HEK293 (cell line): ENCODE results near the gene HIC1.

ENCODE experiments used
- CTCF ChIA-PET: fragments of 350-600 bp; formaldehyde crosslinking; extraction: SDS; loops from one replicate; lab custom pipeline; 2021; ENCODE audit warnings: antibody characterized with exemption; lab: Yijun Ruan, JAX
- POLR2A ChIA-PET: fragments of 300-600 bp; formaldehyde crosslinking; extraction: SDS; loops from one replicate; lab custom pipeline; 2020; ENCODE audit warnings: antibody characterized with exemption, inconsistent platforms; lab: Yijun Ruan, JAX
- H3K27ac ChIP-seq: fragments of 200-500 bp; sonication (Bioruptor generic); 2 replicates; pipeline ENCODE4 v1.5.1; 2014; ENCODE audit warnings: low read depth, low read length, control low read depth, inconsistent platforms; ENCODE audit errors: extremely low read depth
- H3K36me3 ChIP-seq, 2 experiments: fragments of 200-500 bp in 1 of 2; sonication (Bioruptor generic) in 1 of 2; 1 replicate in 1 of 2; 2 replicates in 1 of 2; pipeline ENCODE4 v1.5.1; 2014 to 2017; ENCODE audit warnings: inconsistent platforms in 2 of 2, low read length in 2 of 2; ENCODE audit not compliant: control insufficient read depth in 2 of 2, insufficient read depth in 1 of 2
- H3K4me1 ChIP-seq: fragments of 200-500 bp; sonication (Bioruptor generic); 2 replicates; pipeline ENCODE4 v1.5.1; 2014; ENCODE audit warnings: mild to moderate bottlenecking, low read length, inconsistent platforms; ENCODE audit not compliant: control insufficient read depth, insufficient read depth
- H3K4me3 ChIP-seq: 2 replicates; pipeline ENCODE4 v1.5.1; 2011; ENCODE audit warnings: low read depth, mild to moderate bottlenecking, control low read depth, low read length, moderate library complexity
- H3K9me3 ChIP-seq: fragments of 200-500 bp; sonication (Bioruptor generic); 2 replicates; pipeline ENCODE4 v1.5.1; 2014; ENCODE audit warnings: low read depth, low read length, inconsistent platforms; ENCODE audit not compliant: control insufficient read depth, insufficient read depth
- FEZF1 ChIP-seq: fragments of 450-650 bp; formaldehyde crosslinking; IDR thresholded peaks from 2 replicates; pipeline ENCODE4 v1.5.1; 2016; ENCODE audit warnings: missing biosample characterization, missing genetic modification characterization
- GFI1B ChIP-seq: fragments of 450-650 bp; formaldehyde crosslinking; IDR thresholded peaks from 2 replicates; pipeline ENCODE4 v1.5.1; 2016; ENCODE audit warnings: missing biosample characterization, missing genetic modification characterization
- GLIS2 ChIP-seq: fragments of 450-650 bp; formaldehyde crosslinking; IDR thresholded peaks from 2 replicates; pipeline ENCODE4 v1.5.1; 2016; ENCODE audit warnings: missing biosample characterization, missing genetic modification characterization
- KLF1 ChIP-seq: fragments of 450-650 bp; formaldehyde crosslinking; IDR thresholded peaks from 2 replicates; pipeline ENCODE4 v1.5.1; 2016; ENCODE audit warnings: missing biosample characterization, missing genetic modification characterization
- PRDM1 ChIP-seq: fragments of 450-650 bp; formaldehyde crosslinking; IDR thresholded peaks from 2 replicates; pipeline ENCODE4; 2016; ENCODE audit warnings: missing biosample characterization, missing genetic modification characterization
- ZBTB1 ChIP-seq: fragments of 450-650 bp; formaldehyde crosslinking; IDR thresholded peaks from 2 replicates; pipeline ENCODE4 v1.5.1; 2016; ENCODE audit warnings: missing biosample characterization, missing genetic modification characterization
- ZEB2 ChIP-seq: fragments of 450-650 bp; formaldehyde crosslinking; IDR thresholded peaks from 2 replicates; pipeline ENCODE4 v1.5.1; 2016; ENCODE audit warnings: missing biosample characterization, missing genetic modification characterization
- ZFP69B ChIP-seq: fragments of 450-650 bp; formaldehyde crosslinking; IDR thresholded peaks from 2 replicates; pipeline ENCODE4 v1.5.1; 2016; ENCODE audit warnings: missing biosample characterization, missing genetic modification characterization
- ZNF155 ChIP-seq: fragments of 450-650 bp; formaldehyde crosslinking; IDR thresholded peaks from 2 replicates; pipeline ENCODE4 v1.5.1; 2016; ENCODE audit warnings: missing biosample characterization, missing genetic modification characterization
- ZNF324 ChIP-seq: fragments of 450-650 bp; formaldehyde crosslinking; IDR thresholded peaks from 2 replicates; pipeline ENCODE4 v1.5.1; 2016; ENCODE audit warnings: missing biosample characterization, missing genetic modification characterization
- ZNF426 ChIP-seq: fragments of 450-650 bp; formaldehyde crosslinking; IDR thresholded peaks from 2 replicates; pipeline ENCODE4 v1.5.1; 2017; ENCODE audit warnings: missing biosample characterization, missing genetic modification characterization, mild to moderate bottlenecking, inconsistent platforms, moderate library complexity
- ZNF501 ChIP-seq: fragments of 450-650 bp; formaldehyde crosslinking; IDR thresholded peaks from 2 replicates; pipeline ENCODE4 v1.5.1; 2016; ENCODE audit warnings: missing biosample characterization, missing genetic modification characterization
- ZNF561 ChIP-seq: fragments of 450-650 bp; IDR thresholded peaks from 2 replicates; pipeline ENCODE4 v1.5.1; 2018; ENCODE audit warnings: missing biosample characterization, missing genetic modification characterization, borderline replicate concordance
- ZNF624 ChIP-seq: fragments of 450-650 bp; formaldehyde crosslinking; IDR thresholded peaks from 2 replicates; pipeline ENCODE4 v1.5.1; 2017; ENCODE audit warnings: missing biosample characterization, missing genetic modification characterization
- ZNF777 ChIP-seq: fragments of 450-650 bp; formaldehyde crosslinking; IDR thresholded peaks from 2 replicates; pipeline ENCODE4 v1.5.1; 2017; ENCODE audit warnings: missing biosample characterization, missing genetic modification characterization, borderline replicate concordance
- ZNF837 ChIP-seq: fragments of 450-650 bp; formaldehyde crosslinking; IDR thresholded peaks from 2 replicates; pipeline ENCODE4 v1.5.1; 2016; ENCODE audit warnings: missing biosample characterization, missing genetic modification characterization
- TF ChIP-seq, protein P1 (sequence below): fragments of 450-650 bp; formaldehyde crosslinking; IDR thresholded peaks from 2 replicates; pipeline ENCODE4 v1.5.1; 2016; ENCODE audit warnings: missing biosample characterization, missing genetic modification characterization
- TF ChIP-seq, protein P2 (sequence below): fragments of 450-650 bp; formaldehyde crosslinking; conservative IDR thresholded peaks from 2 replicates; pipeline ENCODE4 v1.5.1; 2016; ENCODE audit warnings: low read depth, missing biosample characterization, missing genetic modification characterization
- TF ChIP-seq, protein P3 (sequence below): fragments of 450-650 bp; formaldehyde crosslinking; IDR thresholded peaks from 2 replicates; pipeline ENCODE4 v1.5.1; 2016; ENCODE audit warnings: missing biosample characterization, missing genetic modification characterization, borderline replicate concordance
- TF ChIP-seq, protein P4 (sequence below): fragments of 450-650 bp; formaldehyde crosslinking; IDR thresholded peaks from 2 replicates; pipeline ENCODE4 v1.5.1; 2016; ENCODE audit warnings: missing biosample characterization, missing genetic modification characterization
- TF ChIP-seq, protein P5 (sequence below): fragments of 450-650 bp; formaldehyde crosslinking; optimal IDR thresholded peaks from 2 replicates; pipeline ENCODE3; 2016; ENCODE audit warnings: missing biosample characterization, mild to moderate bottlenecking, missing genetic modification characterization
- TF ChIP-seq, protein P6 (sequence below): fragments of 450-650 bp; formaldehyde crosslinking; IDR thresholded peaks from 2 replicates; pipeline ENCODE4 v1.5.1; 2016; ENCODE audit warnings: missing biosample characterization, missing genetic modification characterization

HIC1 gene

DNA sequence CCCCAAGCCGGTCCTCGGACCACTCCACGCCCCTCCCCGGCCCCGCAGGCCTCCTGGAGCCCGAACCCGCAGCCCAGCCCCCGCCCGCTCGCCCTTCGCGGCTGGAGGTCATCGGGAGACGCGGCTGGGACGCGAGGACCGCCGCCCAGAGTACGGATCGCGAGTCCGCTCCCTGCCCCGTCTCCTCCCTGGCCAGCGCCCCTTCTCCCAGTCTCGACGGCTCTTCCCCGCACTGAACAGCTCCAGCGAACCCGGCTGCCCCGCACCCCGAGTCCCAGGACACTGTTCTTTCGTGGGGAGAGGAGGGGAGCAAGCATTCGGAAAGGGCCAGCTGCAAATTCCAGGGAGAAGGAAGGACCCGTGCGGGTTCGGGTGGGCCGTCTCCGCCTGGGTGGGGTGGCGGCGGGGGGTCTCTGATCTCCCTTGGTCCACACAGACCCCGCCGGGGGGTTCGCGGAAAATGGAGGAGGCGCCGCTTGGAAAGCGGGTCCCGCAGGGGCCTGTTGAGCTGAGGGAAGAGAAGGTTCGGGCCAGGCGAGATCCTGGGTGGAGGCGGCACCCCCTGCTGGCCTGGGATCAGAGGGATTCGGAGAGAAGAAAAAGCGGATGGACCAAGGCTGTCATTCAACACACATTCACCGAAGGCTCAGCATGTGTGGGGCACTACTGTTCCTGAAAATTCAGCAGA lies 29.1 kb upstream of the HIC1 start:
- ChIA-PET POLR2A (interaction anchor here (0.6 to 3.5 kb wide), 15 partner anchors 14 to 377 kb away, joined by 3 to 19 read pairs (median 4); partner anchors contain the start of genes OVCA2, RPA1 and SMYD4), CTCF (interaction anchor here (0.6 to 12.2 kb wide), 34 partner anchors 12 to 313 kb away, joined by 3 to 145 read pairs (median 4); partner anchors contain the start of genes HIC1 and OVCA2)
- Histone ChIP-seq H3K36me3 (no peaks in the 10 kb centered on the region), H3K4me3 (peak overlapping the region; percentile 40), H3K27ac (peak overlapping the region; percentile 34; the same call in 1 of the 2 replicates), H3K9me3 (no peaks in the 10 kb centered on the region), H3K4me1 (peaks cover 11% of the 10 kb centered on the region)
- TF ChIP-seq KLF1 (tag by site-specific recombination): 0 out of 2 replicates have a peak, but pooled peaks have one; percentile 34
- TF ChIP-seq, protein P1, sequence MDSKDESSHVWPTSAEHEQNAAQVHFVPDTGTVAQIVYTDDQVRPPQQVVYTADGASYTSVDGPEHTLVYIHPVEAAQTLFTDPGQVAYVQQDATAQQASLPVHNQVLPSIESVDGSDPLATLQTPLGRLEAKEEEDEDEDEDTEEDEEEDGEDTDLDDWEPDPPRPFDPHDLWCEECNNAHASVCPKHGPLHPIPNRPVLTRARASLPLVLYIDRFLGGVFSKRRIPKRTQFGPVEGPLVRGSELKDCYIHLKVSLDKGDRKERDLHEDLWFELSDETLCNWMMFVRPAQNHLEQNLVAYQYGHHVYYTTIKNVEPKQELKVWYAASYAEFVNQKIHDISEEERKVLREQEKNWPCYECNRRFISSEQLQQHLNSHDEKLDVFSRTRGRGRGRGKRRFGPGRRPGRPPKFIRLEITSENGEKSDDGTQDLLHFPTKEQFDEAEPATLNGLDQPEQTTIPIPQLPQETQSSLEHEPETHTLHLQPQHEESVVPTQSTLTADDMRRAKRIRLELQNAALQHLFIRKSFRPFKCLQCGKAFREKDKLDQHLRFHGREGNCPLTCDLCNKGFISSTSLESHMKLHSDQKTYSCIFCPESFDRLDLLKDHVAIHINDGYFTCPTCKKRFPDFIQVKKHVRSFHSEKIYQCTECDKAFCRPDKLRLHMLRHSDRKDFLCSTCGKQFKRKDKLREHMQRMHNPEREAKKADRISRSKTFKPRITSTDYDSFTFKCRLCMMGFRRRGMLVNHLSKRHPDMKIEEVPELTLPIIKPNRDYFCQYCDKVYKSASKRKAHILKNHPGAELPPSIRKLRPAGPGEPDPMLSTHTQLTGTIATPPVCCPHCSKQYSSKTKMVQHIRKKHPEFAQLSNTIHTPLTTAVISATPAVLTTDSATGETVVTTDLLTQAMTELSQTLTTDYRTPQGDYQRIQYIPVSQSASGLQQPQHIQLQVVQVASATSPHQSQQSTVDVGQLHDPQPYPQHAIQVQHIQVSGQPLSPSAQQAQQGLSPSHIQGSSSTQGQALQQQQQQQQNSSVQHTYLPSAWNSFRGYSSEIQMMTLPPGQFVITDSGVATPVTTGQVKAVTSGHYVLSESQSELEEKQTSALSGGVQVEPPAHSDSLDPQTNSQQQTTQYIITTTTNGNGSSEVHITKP (tag by site-specific recombination): peak; percentile 6; the same call in 1 of the 2 replicates
- TF ChIP-seq, protein P2, sequence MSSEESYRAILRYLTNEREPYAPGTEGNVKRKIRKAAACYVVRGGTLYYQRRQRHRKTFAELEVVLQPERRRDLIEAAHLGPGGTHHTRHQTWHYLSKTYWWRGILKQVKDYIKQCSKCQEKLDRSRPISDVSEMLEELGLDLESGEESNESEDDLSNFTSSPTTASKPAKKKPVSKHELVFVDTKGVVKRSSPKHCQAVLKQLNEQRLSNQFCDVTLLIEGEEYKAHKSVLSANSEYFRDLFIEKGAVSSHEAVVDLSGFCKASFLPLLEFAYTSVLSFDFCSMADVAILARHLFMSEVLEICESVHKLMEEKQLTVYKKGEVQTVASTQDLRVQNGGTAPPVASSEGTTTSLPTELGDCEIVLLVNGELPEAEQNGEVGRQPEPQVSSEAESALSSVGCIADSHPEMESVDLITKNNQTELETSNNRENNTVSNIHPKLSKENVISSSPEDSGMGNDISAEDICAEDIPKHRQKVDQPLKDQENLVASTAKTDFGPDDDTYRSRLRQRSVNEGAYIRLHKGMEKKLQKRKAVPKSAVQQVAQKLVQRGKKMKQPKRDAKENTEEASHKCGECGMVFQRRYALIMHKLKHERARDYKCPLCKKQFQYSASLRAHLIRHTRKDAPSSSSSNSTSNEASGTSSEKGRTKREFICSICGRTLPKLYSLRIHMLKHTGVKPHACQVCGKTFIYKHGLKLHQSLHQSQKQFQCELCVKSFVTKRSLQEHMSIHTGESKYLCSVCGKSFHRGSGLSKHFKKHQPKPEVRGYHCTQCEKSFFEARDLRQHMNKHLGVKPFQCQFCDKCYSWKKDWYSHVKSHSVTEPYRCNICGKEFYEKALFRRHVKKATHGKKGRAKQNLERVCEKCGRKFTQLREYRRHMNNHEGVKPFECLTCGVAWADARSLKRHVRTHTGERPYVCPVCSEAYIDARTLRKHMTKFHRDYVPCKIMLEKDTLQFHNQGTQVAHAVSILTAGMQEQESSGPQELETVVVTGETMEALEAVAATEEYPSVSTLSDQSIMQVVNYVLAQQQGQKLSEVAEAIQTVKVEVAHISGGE (tag by site-specific recombination): 0 out of 2 replicates have a peak, but pooled peaks have one; percentile 24
- 0 out of 2 replicates have a peak, but pooled peaks have one; percentile 11 for TF ChIP-seq ZNF501
- no peak for TF ChIP-seq ZNF624 (tag by site-specific recombination)
- TF ChIP-seq ZEB2: no peak
- TF ChIP-seq ZBTB1 (tag by site-specific recombination): no peak
- TF ChIP-seq GLIS2: peak; percentile 76
- no peak for TF ChIP-seq ZNF324 (tag by site-specific recombination)
- TF ChIP-seq FEZF1: no peak
- TF ChIP-seq, protein P3, sequence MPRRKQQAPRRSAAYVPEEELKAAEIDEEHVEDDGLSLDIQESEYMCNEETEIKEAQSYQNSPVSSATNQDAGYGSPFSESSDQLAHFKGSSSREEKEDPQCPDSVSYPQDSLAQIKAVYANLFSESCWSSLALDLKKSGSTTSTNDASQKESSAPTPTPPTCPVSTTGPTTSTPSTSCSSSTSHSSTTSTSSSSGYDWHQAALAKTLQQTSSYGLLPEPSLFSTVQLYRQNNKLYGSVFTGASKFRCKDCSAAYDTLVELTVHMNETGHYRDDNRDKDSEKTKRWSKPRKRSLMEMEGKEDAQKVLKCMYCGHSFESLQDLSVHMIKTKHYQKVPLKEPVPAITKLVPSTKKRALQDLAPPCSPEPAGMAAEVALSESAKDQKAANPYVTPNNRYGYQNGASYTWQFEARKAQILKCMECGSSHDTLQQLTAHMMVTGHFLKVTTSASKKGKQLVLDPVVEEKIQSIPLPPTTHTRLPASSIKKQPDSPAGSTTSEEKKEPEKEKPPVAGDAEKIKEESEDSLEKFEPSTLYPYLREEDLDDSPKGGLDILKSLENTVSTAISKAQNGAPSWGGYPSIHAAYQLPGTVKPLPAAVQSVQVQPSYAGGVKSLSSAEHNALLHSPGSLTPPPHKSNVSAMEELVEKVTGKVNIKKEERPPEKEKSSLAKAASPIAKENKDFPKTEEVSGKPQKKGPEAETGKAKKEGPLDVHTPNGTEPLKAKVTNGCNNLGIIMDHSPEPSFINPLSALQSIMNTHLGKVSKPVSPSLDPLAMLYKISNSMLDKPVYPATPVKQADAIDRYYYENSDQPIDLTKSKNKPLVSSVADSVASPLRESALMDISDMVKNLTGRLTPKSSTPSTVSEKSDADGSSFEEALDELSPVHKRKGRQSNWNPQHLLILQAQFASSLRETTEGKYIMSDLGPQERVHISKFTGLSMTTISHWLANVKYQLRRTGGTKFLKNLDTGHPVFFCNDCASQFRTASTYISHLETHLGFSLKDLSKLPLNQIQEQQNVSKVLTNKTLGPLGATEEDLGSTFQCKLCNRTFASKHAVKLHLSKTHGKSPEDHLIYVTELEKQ (tag by site-specific recombination): 0 out of 2 replicates have a peak, but pooled peaks have one; percentile 24
- TF ChIP-seq, protein P4, sequence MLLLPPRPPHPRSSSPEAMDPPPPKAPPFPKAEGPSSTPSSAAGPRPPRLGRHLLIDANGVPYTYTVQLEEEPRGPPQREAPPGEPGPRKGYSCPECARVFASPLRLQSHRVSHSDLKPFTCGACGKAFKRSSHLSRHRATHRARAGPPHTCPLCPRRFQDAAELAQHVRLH (tag by site-specific recombination): no peak
- TF ChIP-seq ZNF426 (tag by site-specific recombination): no peak
- TF ChIP-seq, protein P5, sequence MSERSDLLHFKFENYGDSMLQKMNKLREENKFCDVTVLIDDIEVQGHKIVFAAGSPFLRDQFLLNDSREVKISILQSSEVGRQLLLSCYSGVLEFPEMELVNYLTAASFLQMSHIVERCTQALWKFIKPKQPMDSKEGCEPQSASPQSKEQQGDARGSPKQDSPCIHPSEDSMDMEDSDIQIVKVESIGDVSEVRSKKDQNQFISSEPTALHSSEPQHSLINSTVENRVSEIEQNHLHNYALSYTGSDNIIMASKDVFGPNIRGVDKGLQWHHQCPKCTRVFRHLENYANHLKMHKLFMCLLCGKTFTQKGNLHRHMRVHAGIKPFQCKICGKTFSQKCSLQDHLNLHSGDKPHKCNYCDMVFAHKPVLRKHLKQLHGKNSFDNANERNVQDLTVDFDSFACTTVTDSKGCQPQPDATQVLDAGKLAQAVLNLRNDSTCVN (tag by site-specific recombination): peak; percentile 58
- TF ChIP-seq ZNF155 (tag by site-specific recombination): no peak
- no peak for TF ChIP-seq ZNF561 (tag by site-specific recombination)
- no peak for TF ChIP-seq ZNF837 (tag by site-specific recombination)
- peak; percentile 95 for TF ChIP-seq ZNF777 (tag by site-specific recombination)
- peak; percentile 53; the same call in 1 of the 2 replicates for TF ChIP-seq ZFP69B (tag by site-specific recombination)
- TF ChIP-seq GFI1B (tag by site-specific recombination): no peak
- TF ChIP-seq, protein P6, sequence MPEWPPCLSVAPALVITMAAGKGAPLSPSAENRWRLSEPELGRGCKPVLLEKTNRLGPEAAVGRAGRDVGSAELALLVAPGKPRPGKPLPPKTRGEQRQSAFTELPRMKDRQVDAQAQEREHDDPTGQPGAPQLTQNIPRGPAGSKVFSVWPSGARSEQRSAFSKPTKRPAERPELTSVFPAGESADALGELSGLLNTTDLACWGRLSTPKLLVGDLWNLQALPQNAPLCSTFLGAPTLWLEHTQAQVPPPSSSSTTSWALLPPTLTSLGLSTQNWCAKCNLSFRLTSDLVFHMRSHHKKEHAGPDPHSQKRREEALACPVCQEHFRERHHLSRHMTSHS: no peak
- peak; percentile 25; the same call in 1 of the 2 replicates for TF ChIP-seq PRDM1
